ENCODE measurements around the gene SIRPG.
"Not testable (repeated sequence)": the region's sequence is repeated elsewhere in the genome, so short reads cannot be mapped to it uniquely, and the experiment has no call there.

The SIRPG gene

GRCh38 chr20:1635291-1635979 is 22.1 kb downstream of the SIRPG start:
- DNase-seq: no peak

GRCh38 chr20:1633535-1633934 is 24.0 kb downstream of the SIRPG start:
- no peak for DNase-seq

DNA sequence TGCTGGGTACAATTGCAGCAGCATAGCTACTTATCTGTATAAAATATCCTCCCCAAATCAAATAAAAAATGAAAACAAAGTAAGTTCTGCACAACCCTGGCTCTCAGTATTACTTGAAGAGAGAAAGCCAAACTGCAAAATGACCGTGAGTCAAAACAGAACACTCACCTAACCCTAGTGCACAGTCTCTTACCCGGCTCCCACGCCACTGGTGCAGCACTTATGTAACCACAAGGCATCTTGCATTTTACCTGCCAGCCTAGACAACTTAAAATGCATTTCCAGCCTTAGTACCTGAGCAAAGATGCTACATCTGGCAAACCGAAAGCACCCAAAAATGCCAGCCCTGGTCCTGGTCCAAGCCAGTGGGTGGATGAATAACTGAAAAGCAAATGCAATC is 25.4 kb downstream of the SIRPG start:
- DNase-seq: no peak

- no peak for DNase-seq
Measured at GRCh38 chr20:1631309-1632151, 26.0 kb downstream of the SIRPG start.

GRCh38 chr20:1630186-1630585 is 27.4 kb downstream of the SIRPG start:
- no peak for DNase-seq

- DNase-seq: no peak
Measured at GRCh38 chr20:1629321-1629720, 28.3 kb downstream of the SIRPG start.

DNA sequence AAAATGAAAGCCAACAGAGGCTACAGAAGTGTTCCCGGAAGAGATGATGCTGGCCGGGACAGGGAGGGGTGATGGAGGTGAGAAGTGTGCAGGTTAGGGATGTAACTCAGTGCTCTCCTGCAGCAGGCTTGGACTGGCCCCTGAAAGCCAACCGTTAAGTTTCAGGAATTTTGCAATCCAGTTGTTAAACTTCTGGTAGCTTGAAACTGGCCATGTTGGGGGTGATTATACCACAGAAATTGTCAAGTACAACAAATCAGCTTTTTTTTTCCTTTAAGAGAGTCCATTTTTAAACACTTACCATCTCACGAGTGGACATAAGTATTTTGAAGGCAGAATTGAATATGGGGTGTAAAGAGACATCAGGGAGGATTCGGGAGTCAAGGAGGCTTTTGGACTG is 29.0 kb downstream of the SIRPG start:
- DNase-seq: no peak

DNA sequence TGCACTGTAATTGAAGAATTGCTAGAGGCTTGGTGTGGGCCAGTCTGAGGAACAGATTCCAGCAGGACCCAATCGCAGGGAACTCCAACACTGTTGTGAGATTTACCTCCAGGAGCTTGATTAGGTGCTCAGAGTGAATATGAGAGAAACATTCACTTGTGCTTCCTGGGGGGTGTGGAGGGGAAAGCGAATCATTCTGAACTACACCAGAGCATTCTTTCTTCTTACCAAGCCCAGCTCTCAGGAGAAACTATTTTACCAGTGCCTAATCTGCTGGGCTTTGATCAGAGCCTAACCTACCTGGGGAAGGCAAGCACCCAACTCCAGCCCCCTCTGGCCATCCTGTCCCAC is 30.4 kb downstream of the SIRPG start:
- DNase-seq: no peak

- DNase-seq: no peak
Measured at GRCh38 chr20:1626528-1627199, 30.9 kb downstream of the SIRPG start.

DNA sequence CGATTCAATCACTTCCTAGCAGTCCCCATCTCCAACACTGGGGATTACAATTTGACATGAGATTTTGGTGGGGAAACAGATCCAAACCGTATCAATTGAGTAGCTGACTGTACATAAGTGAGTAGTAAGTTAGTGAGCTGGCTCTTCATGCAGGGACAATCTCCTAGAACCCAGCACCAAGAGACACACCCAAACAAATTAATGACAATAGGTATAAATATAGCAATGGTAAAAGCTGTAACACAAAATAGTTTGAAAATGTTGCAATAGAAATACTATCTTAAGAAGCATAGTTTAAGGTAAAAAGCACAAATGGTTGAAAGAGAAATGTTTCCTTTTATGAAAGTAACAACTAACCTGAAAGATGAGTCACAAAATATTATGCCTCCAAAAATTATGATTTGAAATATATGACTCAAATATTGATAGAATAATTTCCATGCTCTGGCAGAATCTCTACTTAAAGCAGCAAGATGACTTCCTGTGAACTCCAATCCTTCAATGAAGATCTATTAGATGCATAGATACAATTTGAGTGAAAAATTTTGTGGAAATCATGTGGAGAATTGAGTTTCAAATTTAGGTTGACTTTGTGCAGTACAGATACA is 32.4 kb downstream of the SIRPG start:
- no peak for DNase-seq

DNA sequence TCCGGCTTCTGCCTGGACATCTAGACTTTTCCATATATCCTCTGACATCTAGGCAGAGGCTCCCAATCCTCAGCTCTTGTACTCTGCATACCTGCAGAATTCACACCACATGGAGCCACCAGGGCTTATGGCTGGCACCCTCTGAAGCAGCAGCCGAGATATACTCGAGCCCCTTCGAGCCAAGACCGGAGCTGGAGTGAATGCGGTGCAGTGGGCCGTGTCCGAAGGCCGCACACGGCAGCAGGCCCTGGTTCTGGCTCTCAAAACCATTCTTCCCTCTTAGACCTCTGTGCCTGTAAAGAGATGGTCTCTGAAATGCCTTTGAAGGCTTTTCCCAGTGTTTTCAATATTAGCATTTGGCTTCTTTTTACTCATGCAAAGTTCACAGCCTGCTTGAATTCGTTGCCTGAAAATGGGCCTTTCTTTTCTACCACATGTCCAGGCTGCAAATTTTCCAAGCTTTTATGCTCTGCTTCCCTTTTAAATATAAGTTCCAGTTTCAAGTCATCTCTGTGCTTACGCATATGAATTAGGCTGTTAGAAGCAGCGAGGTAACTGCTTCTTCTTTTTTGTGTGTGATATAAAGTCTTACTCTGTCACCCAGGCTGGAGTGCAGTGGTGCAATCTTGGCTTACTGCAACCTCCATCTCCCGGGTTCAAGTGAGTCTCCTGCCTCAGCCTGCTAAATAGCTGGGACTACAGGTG is 33.9 kb downstream of the SIRPG start:
- no peak for DNase-seq

GRCh38 chr20:1622450-1622849 is 35.1 kb downstream of the SIRPG start:
- DNase-seq: no peak

- no peak for DNase-seq
Measured at GRCh38 chr20:1621316-1621715, 36.3 kb downstream of the SIRPG start.

GRCh38 chr20:1619861-1620444 is 37.6 kb downstream of the SIRPG start, which contains the start of gene SIRPB1:
Gene SIRPB1, minus strand, starts transcription at chr20:1620009. Its CDS starts 65 bp downstream, at chr20:1619944.
- DNase-seq: no peak

DNA sequence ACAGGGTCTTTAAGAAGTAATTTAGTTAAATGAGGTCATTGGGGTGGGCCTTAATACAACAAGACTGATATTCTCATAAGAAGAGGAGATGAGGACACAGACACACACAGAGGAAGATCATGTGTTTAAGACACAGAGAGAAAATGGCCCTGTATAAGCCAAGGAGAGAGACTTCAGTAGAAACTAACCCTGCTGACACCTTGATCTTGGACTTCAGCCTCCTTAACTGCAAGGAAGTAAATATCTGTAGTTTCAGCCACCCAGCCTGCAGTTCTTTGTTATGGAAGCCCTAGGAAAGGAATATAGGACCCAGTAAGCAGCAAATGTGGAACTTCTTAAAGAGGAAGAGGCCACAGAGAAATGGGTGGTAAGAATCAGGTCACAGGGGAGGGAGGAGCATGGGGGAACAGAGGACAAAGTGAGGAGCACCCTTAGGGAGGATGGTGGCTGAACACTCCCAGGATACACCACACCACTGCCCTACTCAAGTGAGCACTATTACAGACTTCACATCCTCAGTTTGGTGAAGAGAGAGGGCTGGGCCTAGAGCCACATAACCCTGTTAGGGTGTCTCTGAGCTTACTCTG is 38.5 kb downstream of the SIRPG start:
- no peak for DNase-seq

GRCh38 chr20:1618479-1618878 is 39.1 kb downstream of the SIRPG start:
- no peak for DNase-seq

GRCh38 chr20:1616858-1617434 is 40.6 kb downstream of the SIRPG start:
- DNase-seq: no peak

- not testable (repeated sequence) for DNase-seq
Measured at GRCh38 chr20:1610404-1610803, 47.2 kb downstream of the SIRPG start.

DNA sequence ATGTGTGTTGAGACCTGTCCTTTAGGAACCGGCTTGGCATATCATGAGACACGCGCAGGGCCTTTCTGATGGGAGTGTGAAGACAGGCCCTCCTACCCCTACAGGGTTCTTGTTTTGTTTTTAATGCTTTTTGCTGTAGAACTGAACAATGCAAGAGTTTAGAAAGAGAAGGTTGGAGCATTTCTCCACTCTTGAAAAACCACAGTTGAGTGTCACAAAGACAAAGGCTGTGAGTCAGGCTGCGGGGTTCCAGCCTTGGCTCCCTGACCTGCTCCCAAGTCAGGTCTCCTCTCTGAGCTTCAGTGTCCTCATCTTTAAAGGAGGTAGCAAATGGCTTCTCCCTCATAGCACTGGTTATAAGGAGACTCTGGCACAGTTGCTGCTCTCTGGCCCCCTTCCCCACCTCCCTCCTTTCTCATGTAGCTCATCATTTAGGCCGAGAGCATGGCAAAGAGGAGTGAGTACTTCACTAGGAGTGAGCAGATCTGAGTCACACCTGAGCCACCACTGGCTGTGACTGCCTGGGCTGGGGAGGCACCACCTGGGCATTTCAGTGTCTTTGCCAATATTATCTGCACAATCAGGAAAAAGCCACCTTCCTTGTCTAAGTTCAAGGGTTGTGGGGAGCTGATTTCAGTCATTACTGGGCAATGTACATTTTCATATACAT is 48.8 kb downstream of the SIRPG start:
- not testable (repeated sequence) for DNase-seq

DNA sequence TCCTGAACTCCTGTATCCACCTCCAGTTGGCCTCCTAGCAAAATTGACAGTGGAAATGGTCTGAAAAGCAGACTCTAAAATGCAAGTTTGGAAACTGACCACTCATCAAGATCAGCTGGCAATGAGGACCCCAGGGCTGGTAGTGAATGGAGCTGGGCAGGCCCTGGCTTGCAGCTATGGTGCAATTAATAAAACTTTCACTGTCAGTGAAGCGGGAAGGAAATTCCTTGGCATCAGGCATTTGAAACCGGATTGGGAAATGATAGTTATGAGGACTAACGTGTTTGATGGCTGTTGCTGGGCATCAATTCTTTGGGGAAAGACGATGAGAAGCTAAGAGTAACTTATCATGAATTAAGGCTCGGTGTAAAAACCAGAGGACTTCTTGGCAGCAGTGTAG is 56.8 kb downstream of the SIRPG start:
- no peak for DNase-seq

DNA sequence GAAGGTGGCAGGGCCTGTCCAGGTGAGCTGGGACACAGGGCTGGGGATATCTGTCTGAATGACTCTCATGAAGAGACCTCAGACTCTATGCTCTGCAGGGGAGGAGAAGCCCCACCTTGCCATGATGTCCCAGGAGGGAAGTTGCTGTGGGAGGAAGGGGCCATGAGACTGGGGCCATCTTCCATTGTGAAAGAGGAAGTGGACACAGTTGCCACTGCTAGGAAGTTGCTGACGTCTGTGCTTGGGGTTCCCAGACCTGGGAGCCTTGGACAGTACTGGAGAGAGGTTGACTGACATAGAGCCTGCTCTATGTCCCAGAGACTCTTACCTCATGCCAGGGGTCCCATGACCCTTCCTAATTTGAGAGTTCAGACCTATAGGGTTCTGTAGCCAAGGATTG is 62.2 kb downstream of the SIRPG start:
- no peak for DNase-seq

Data from fibroblast of skin of right quadriceps (primary cell).